Measurements from ENCODE around the gene HLA-DRA.

The HLA-DRA gene

DNA sequence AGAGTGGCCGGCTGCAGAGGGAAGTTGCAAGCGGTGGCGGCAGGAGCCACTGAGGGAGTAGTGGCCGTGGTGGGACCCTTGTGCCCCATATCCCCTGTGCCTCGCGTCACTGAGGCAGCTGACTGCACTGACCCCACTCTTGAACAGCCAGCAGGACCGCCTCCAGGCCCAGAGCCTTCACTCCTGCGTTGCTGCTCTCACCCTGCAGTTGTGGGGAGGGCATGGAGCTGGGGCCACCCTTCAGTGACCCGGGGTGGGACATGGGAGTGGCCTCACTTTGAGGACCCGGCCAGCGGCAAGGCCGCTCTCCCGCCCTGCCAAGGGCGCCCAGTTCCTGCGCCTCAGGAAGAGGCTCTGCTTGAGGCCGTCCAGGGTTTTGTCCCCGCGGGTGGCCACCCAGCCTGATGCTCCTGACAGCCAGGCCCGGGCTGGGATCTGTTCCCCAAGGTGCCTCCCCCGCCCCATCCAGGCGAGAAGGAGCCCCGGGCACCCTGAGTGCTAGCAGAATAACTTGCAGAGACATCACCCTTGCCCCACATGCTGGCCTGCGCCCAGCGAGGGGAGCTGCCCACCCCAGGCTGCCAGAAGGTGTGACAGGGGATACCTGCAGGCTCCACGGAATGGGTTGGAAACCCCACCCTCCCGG lies 44.4 kb downstream of the HLA-DRA start:
- DNase-seq, result no peak

DNA sequence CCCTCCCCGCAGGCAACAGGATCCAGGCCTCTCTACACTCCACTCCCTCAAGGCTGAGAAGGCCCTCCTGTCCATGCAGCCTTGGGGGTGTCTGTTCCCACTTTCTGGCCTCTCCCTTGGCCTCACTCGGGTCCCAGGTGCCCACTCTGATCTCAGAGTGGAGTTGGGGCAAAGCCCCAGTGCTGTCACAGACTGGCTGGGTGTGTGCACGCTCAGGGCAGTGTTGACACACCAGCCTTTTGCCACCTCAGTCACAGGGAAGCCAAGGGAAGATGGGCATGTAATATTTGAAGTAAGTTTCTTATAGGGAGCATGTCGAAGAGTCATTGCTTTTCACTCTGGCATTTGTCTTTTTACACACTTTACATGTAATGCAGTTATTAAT lies 44.9 kb downstream of the HLA-DRA start:
- no peak for DNase-seq

DNA sequence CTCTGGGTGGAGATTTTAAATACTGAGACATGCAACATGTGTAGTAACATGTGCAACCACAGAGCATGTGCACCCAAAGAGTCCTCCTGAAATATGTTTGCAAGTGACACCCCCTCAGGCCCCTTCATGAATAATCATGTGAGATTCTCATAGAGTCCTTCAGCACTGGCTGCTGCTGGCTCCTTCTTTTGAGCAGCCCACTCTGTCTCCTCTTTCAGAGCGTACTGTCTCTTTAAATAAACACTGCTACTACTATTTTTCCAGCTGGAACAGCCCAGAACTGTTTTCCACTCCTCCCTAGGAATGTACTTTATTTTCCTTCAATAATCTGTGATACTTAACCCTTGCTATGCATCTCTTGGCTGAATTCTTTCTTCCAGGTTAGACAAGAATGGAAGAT lies 48.4 kb downstream of the HLA-DRA start:
- DNase-seq, result no peak

DNA sequence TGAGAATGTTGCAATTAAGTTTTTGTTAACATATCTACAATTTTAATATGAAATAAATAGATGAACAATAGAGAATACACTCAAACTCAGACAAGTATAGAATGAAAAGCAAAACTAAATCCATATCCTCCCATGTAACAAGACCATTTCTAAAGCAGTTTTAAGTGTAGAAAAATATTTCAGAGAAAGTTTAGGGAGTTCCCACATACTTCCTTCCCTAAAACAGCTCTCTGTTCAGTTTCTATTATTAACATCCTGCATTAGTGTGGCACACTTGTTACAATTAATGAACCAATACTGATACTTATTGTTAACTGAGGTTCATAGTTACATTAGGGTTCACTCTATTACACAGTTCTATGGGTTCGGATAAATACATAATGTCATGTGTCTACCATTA lies 52.0 kb downstream of the HLA-DRA start:
- DNase-seq, result no peak

DNA sequence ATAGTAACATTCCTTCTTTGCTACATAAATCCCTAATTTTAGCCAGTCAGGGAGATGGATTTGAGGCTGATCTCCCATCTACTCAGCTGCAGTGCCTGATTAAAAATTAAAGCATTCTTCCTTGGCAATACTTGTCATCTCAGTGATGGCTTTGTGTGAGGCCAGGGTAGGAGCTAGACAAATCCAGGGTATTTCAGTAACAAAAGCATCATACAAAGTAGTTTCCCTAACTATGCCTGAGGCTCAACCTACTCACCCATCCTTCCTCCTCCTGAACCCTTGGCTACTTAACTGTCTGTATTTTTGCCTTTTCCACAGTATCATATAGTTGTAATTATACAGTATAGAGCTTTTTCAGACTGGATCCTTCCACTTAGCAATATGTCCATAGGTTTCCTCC lies 52.7 kb downstream of the HLA-DRA start:
- DNase-seq, result no peak
